Measurements from ENCODE around the gene DYRK1A. TPM values are rescaled to one million over a fixed set of nuclear protein-coding genes. Genes with fewer than 3 reads are reported as not detected.
A peak's percentile ranks its signal among the peaks of the same experiment; 100 is the strongest.

Gene DYRK1A
- total and polyA plus RNA-seq, 5 donors = 28.4 to 76.9 (median 70.5) TPM

GRCh38 chr21:37433456-37433840, 66.9 kb downstream of the DYRK1A start:
- Histone ChIP-seq H3K27ac (ENCODE audit: low read length) (no peak overlapping the region), H3K4me1 (ENCODE audit: control insufficient read depth, insufficient read depth, low read length) (peaks cover 14% of the 10 kb centered on the region), H3K9me3 (ENCODE audit: control insufficient read depth, low read length) (no peaks in the 10 kb centered on the region), H3K4me3 (ENCODE audit: low read length) (no peak overlapping the region), H3K27me3 (ENCODE audit: control insufficient read depth, insufficient read depth) (no peaks in the 10 kb centered on the region)
- DNase-seq = no peak
- 89% methylated on average over 5 of the region's 5 CpGs for WGBS
- intact Hi-C loops (cut with DNase I) = no loop called here
- no peak for ATAC-seq

GRCh38 chr21:37435120-37435519, 68.5 kb downstream of the DYRK1A start:
- Histone ChIP-seq H3K4me1 (ENCODE audit: control insufficient read depth, insufficient read depth, low read length) (peaks cover 15% of the 10 kb centered on the region), H3K27me3 (ENCODE audit: control insufficient read depth, insufficient read depth) (no peaks in the 10 kb centered on the region), H3K9me3 (ENCODE audit: control insufficient read depth, low read length) (no peaks in the 10 kb centered on the region), H3K27ac (ENCODE audit: low read length) (peak overlapping the region; percentile 17), H3K4me3 (ENCODE audit: low read length) (no peak overlapping the region)
- DNase-seq = peak; percentile 34 to 76 (median 57)
- intact Hi-C loops (cut with DNase I) = no loop called here
- ATAC-seq = peak; percentile 98
- 2% methylated on average over 6 of the region's 6 CpGs for WGBS

GRCh38 chr21:37435711-37436110, 69.1 kb downstream of the DYRK1A start:
- intact Hi-C loops (cut with DNase I) = no loop called here
- H3K4me3 ChIP-seq (ENCODE audit: low read length) = peak overlapping the region; percentile 15

GRCh38 chr21:37436174-37436573, 69.6 kb downstream of the DYRK1A start:
- DNase-seq (no peak), ATAC-seq (peak; percentile 32 to 40)
- Histone ChIP-seq H3K4me1 (ENCODE audit: control insufficient read depth, insufficient read depth, low read length) (peaks cover 11% of the 10 kb centered on the region), H3K4me3 (ENCODE audit: low read length) (no peak overlapping the region), H3K9me3 (ENCODE audit: control insufficient read depth, low read length) (no peaks in the 10 kb centered on the region), H3K27me3 (ENCODE audit: control insufficient read depth, insufficient read depth) (no peaks in the 10 kb centered on the region), H3K27ac (ENCODE audit: low read length) (no peak overlapping the region)
- intact Hi-C loops (cut with DNase I) = no loop called here
- WGBS = 57% methylated on average over 2 of the region's 2 CpGs

More at GRCh38 chr21:37435711-37436110, 69.1 kb downstream of the DYRK1A start:
- peaks cover 11% of the 10 kb centered on the region for H3K4me1 ChIP-seq (ENCODE audit: control insufficient read depth, insufficient read depth, low read length)
- no peak overlapping the region for H3K27ac ChIP-seq (ENCODE audit: low read length)
- H3K9me3 ChIP-seq (ENCODE audit: control insufficient read depth, low read length) = no peaks in the 10 kb centered on the region
- no peak for DNase-seq
- WGBS = 32% methylated on average over 3 of the region's 3 CpGs
- no peak for ATAC-seq
- H3K27me3 ChIP-seq (ENCODE audit: control insufficient read depth, insufficient read depth) = no peaks in the 10 kb centered on the region

GRCh38 chr21:37437376-37438080, 71.0 kb downstream of the DYRK1A start:
- DNase-seq (no peak), ATAC-seq (no peak)
- Histone ChIP-seq H3K27me3 (ENCODE audit: control insufficient read depth, insufficient read depth) (no peaks in the 10 kb centered on the region), H3K9me3 (ENCODE audit: control insufficient read depth, low read length) (no peaks in the 10 kb centered on the region), H3K4me1 (ENCODE audit: control insufficient read depth, insufficient read depth, low read length) (peaks cover 8% of the 10 kb centered on the region), H3K4me3 (ENCODE audit: low read length) (no peak overlapping the region), H3K27ac (ENCODE audit: low read length) (no peak overlapping the region)
- intact Hi-C loops (cut with DNase I) = no loop called here
- 64% methylated on average over 1 of the region's 1 CpG for WGBS

GRCh38 chr21:37443683-37444082, 77.1 kb downstream of the DYRK1A start:
- H3K4me3 ChIP-seq (ENCODE audit: low read length) = no peak overlapping the region
- ATAC-seq = no peak
- H3K4me1 ChIP-seq (ENCODE audit: control insufficient read depth, insufficient read depth, low read length) = peaks cover 13% of the 10 kb centered on the region
- DNase-seq = no peak
- WGBS = 79% methylated on average over 4 of the region's 4 CpGs
- intact Hi-C loops (cut with DNase I) = loop anchor here in 1 of 4 donors (10.0 kb wide), 1 partner anchor 69 kb away; no protein-coding TSS in a partner anchor
- no peak overlapping the region for H3K27ac ChIP-seq (ENCODE audit: low read length)
- no peaks in the 10 kb centered on the region for H3K27me3 ChIP-seq (ENCODE audit: control insufficient read depth, insufficient read depth)
- H3K9me3 ChIP-seq (ENCODE audit: control insufficient read depth, low read length) = no peaks in the 10 kb centered on the region

GRCh38 chr21:37445228-37445627, 78.7 kb downstream of the DYRK1A start:
- Histone ChIP-seq H3K27me3 (ENCODE audit: control insufficient read depth, insufficient read depth) (no peaks in the 10 kb centered on the region), H3K27ac (ENCODE audit: low read length) (no peak overlapping the region), H3K9me3 (ENCODE audit: control insufficient read depth, low read length) (no peaks in the 10 kb centered on the region), H3K4me1 (ENCODE audit: control insufficient read depth, insufficient read depth, low read length) (peaks cover 12% of the 10 kb centered on the region), H3K4me3 (ENCODE audit: low read length) (no peak overlapping the region)
- no peak for DNase-seq
- peak in 1 of 2 donors; percentile 34 for ATAC-seq
- WGBS = 48% methylated on average over 5 of the region's 5 CpGs
- intact Hi-C loops (cut with DNase I) = loop anchor here in 1 of 4 donors (10.0 kb wide), 1 partner anchor 70 kb away; no protein-coding TSS in a partner anchor

- H3K4me1 ChIP-seq (ENCODE audit: control insufficient read depth, insufficient read depth, low read length) = peaks cover 16% of the 10 kb centered on the region
- intact Hi-C loops (cut with DNase I) = loop anchor here in 1 of 4 donors (10.0 kb wide), 1 partner anchor 72 kb away; no protein-coding TSS in a partner anchor
These were observed 80.0 kb downstream of the DYRK1A start for GRCh38 chr21:37446552-37446951.

GRCh38 chr21:37447288-37447936, 80.8 kb downstream of the DYRK1A start:
- no peak for DNase-seq
- Histone ChIP-seq H3K4me3 (ENCODE audit: low read length) (no peak overlapping the region), H3K27ac (ENCODE audit: low read length) (no peak overlapping the region), H3K27me3 (ENCODE audit: control insufficient read depth, insufficient read depth) (no peaks in the 10 kb centered on the region), H3K9me3 (ENCODE audit: control insufficient read depth, low read length) (no peaks in the 10 kb centered on the region), H3K4me1 (ENCODE audit: control insufficient read depth, insufficient read depth, low read length) (peaks cover 17% of the 10 kb centered on the region)
- WGBS = 84% methylated on average over 7 of the region's 7 CpGs
- intact Hi-C loops (cut with DNase I) = loop anchor here in 1 of 4 donors (10.0 kb wide), 1 partner anchor 73 kb away; no protein-coding TSS in a partner anchor
- no peak for ATAC-seq

More at GRCh38 chr21:37446552-37446951, 80.0 kb downstream of the DYRK1A start:
- Histone ChIP-seq H3K27me3 (ENCODE audit: control insufficient read depth, insufficient read depth) (no peaks in the 10 kb centered on the region), H3K9me3 (ENCODE audit: control insufficient read depth, low read length) (no peaks in the 10 kb centered on the region), H3K4me3 (ENCODE audit: low read length) (no peak overlapping the region), H3K27ac (ENCODE audit: low read length) (no peak overlapping the region)
- WGBS = 77% methylated on average over 5 of the region's 5 CpGs
- ATAC-seq (no peak), DNase-seq (no peak)

GRCh38 chr21:37449302-37449937, 82.8 kb downstream of the DYRK1A start:
- 75% methylated on average over 6 of the region's 6 CpGs for WGBS
- peaks cover 21% of the 10 kb centered on the region for H3K4me1 ChIP-seq (ENCODE audit: control insufficient read depth, insufficient read depth, low read length)
- H3K4me3 ChIP-seq (ENCODE audit: low read length) = no peak overlapping the region
- no peaks in the 10 kb centered on the region for H3K9me3 ChIP-seq (ENCODE audit: control insufficient read depth, low read length)
- no peak for ATAC-seq
- H3K27ac ChIP-seq (ENCODE audit: low read length) = no peak overlapping the region
- DNase-seq = no peak
- H3K27me3 ChIP-seq (ENCODE audit: control insufficient read depth, insufficient read depth) = no peaks in the 10 kb centered on the region
- intact Hi-C loops (cut with DNase I) = loop anchor here in 1 of 4 donors (10.0 kb wide), 1 partner anchor 75 kb away; no protein-coding TSS in a partner anchor
